ENCODE measurements around the gene CHIA.
"Not testable (repeated sequence)": the region's sequence is repeated elsewhere in the genome, so short reads cannot be mapped to it uniquely, and the experiment has no call there.

CHIA gene

DNA sequence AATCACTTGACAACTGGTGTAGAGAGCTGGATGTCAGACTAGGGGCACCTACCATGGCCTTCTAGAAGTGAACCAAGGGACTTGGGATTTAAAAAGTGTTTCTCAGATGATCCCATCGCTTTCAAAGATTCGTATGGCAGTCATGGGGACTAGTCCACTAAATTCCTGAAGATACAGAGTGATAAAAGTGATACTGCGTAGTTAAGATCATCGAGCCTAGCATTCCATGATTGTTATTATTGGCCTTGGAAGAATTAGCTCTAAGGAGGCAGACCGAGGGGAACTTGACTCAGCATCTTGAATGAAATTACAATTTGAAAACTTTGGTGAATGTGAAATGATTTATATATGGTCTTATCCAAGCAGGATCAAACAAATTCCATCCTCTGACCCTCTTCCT lies 1.3 kb upstream of the CHIA start:
- Histone ChIP-seq H3K4me1 (ENCODE audit: control insufficient read depth, insufficient read depth, low read length) (no peaks in the 10 kb centered on the region), H3K9ac (ENCODE audit: low read depth, low read length) (no peak overlapping the region), H3K9me3 (ENCODE audit: control insufficient read depth, insufficient read depth, low read length) (no peaks in the 10 kb centered on the region), H3K4me3 (ENCODE audit: low read depth, low read length) (no peak overlapping the region), H3K27me3 (ENCODE audit: control insufficient read depth, insufficient read depth, low read length) (no peaks in the 10 kb centered on the region), H3K36me3 (ENCODE audit: control insufficient read depth, insufficient read depth, low read length) (no peaks in the 10 kb centered on the region)

DNA sequence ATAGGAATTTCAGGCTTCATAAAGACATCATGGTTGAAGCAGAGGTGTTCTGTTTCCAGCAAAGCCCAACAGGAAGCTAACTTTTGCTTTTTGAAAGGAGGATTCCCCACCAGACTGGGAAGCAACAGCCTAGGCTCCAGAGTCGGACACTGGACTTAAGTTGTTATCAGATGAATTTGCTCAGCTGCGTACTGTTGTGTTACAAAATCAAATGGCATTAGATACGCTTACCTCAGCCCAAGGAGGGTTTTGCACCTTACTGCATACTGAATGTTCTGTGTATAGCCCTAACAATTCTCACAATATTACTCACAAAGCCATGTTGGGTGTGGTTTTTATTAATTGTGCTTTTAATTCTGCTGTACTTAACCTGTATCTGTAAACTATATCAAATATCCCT lies 547 bp upstream of the CHIA start:
- no peaks in the 10 kb centered on the region for H3K36me3 ChIP-seq (ENCODE audit: control insufficient read depth, insufficient read depth, low read length)
- no peak overlapping the region for H3K9ac ChIP-seq (ENCODE audit: low read depth, low read length)
- H3K27me3 ChIP-seq (ENCODE audit: control insufficient read depth, insufficient read depth, low read length), result no peaks in the 10 kb centered on the region
- H3K9me3 ChIP-seq (ENCODE audit: control insufficient read depth, insufficient read depth, low read length), result no peaks in the 10 kb centered on the region
- no peaks in the 10 kb centered on the region for H3K4me1 ChIP-seq (ENCODE audit: control insufficient read depth, insufficient read depth, low read length)
- no peak overlapping the region for H3K4me3 ChIP-seq (ENCODE audit: low read depth, low read length)

DNA sequence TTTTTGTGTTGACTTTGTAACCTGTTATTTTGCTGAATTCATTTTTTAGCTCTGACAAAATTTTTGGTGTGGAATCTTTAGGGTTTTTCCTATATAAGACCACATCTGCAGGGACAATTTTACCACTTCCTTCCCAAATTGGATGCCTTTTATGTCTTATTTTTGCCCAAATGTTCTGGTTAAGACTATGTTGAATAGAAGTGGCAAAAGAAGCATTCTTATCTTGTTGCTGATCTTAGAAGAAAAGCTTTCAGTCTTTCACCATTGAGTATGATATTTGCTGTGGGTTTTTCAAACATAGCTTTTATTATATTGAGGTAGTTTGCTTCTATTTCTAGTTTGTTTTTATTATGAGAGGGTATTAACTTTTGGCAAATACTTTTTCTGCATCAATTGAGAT lies 3.7 kb downstream of the CHIA start:
- Histone ChIP-seq H3K36me3 (ENCODE audit: control insufficient read depth, insufficient read depth, low read length) (no peaks in the 10 kb centered on the region), H3K27me3 (ENCODE audit: control insufficient read depth, insufficient read depth, low read length) (no peaks in the 10 kb centered on the region), H3K4me1 (ENCODE audit: control insufficient read depth, insufficient read depth, low read length) (no peaks in the 10 kb centered on the region)

DNA sequence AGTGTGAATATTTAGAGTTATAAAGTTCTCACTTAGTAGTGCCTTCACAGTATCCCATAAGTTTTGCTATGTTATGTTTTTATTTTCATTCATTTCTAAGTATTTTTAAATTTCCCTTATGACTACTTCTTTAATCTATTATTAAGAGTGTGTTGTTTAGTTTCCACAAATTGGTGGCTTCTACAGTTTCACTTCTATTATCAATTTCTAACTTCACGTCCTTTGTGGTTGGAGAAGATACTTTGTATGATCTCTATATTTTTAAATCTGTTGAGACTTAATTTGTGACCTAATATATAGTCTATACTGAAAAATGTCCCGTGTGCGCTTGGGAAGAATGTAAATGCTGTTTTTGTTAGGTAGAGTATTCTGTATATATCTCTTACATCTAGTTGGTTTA lies 11.7 kb downstream of the CHIA start:
- H3K9me3 ChIP-seq (ENCODE audit: control insufficient read depth, insufficient read depth, low read length), result no peaks in the 10 kb centered on the region
- H3K27me3 ChIP-seq (ENCODE audit: control insufficient read depth, insufficient read depth, low read length), result no peaks in the 10 kb centered on the region
- H3K4me1 ChIP-seq (ENCODE audit: control insufficient read depth, insufficient read depth, low read length), result peaks cover 5% of the 10 kb centered on the region
- H3K9ac ChIP-seq (ENCODE audit: low read depth, low read length), result no peak overlapping the region
- no peak overlapping the region for H3K4me3 ChIP-seq (ENCODE audit: low read depth, low read length)
- no peaks in the 10 kb centered on the region for H3K36me3 ChIP-seq (ENCODE audit: control insufficient read depth, insufficient read depth, low read length)

More for the DNA sequence above, 3.7 kb downstream of the CHIA start:
- Histone ChIP-seq H3K4me3 (ENCODE audit: low read depth, low read length) (no peak overlapping the region), H3K9me3 (ENCODE audit: control insufficient read depth, insufficient read depth, low read length) (peaks cover 3% of the 10 kb centered on the region), H3K9ac (ENCODE audit: low read depth, low read length) (no peak overlapping the region)

DNA sequence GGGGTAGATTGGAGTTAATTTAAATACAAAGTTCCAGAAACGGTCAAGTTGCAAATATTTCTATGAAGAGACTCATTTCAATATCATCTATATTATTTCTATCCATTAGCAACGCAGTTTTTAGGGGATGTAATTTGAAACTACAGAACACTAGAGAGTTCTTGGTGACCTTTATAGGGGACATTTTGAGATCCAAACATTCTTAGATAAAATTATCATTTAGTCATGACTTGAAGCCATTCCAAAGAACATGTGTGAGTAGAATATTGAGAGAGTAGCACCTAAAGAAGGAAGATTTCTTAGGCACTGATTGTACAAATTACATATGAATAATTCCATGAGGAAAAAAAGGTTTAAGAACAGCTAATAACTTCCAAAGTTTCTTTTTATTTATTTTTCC lies 19.0 kb downstream of the CHIA start:
- Histone ChIP-seq H3K4me3 (ENCODE audit: low read depth, low read length) (no peak overlapping the region), H3K27me3 (ENCODE audit: control insufficient read depth, insufficient read depth, low read length) (no peaks in the 10 kb centered on the region), H3K36me3 (ENCODE audit: control insufficient read depth, insufficient read depth, low read length) (no peaks in the 10 kb centered on the region), H3K9ac (ENCODE audit: low read depth, low read length) (no peak overlapping the region), H3K4me1 (ENCODE audit: control insufficient read depth, insufficient read depth, low read length) (peaks cover 5% of the 10 kb centered on the region), H3K9me3 (ENCODE audit: control insufficient read depth, insufficient read depth, low read length) (no peaks in the 10 kb centered on the region)

DNA sequence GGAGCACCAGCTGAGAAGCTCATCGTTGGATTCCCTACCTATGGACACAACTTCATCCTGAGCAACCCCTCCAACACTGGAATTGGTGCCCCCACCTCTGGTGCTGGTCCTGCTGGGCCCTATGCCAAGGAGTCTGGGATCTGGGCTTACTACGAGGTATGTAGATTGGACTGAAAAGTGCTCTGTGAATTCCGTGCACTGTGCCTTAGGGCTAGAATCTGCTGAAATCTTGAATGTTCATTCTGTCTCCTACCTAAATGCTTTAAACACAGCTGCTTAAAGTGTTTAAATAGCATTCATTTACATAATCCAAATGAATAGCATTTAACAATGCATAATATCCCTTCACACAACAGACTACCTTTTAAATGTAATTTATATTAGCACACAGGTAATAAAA lies 27.9 kb downstream of the CHIA start:
- Histone ChIP-seq H3K4me3 (ENCODE audit: low read depth, low read length) (no peak overlapping the region), H3K4me1 (ENCODE audit: control insufficient read depth, insufficient read depth, low read length) (no peaks in the 10 kb centered on the region), H3K27me3 (ENCODE audit: control insufficient read depth, insufficient read depth, low read length) (no peaks in the 10 kb centered on the region), H3K9ac (ENCODE audit: low read depth, low read length) (no peak overlapping the region), H3K36me3 (ENCODE audit: control insufficient read depth, insufficient read depth, low read length) (no peaks in the 10 kb centered on the region), H3K9me3 (ENCODE audit: control insufficient read depth, insufficient read depth, low read length) (no peaks in the 10 kb centered on the region)

DNA sequence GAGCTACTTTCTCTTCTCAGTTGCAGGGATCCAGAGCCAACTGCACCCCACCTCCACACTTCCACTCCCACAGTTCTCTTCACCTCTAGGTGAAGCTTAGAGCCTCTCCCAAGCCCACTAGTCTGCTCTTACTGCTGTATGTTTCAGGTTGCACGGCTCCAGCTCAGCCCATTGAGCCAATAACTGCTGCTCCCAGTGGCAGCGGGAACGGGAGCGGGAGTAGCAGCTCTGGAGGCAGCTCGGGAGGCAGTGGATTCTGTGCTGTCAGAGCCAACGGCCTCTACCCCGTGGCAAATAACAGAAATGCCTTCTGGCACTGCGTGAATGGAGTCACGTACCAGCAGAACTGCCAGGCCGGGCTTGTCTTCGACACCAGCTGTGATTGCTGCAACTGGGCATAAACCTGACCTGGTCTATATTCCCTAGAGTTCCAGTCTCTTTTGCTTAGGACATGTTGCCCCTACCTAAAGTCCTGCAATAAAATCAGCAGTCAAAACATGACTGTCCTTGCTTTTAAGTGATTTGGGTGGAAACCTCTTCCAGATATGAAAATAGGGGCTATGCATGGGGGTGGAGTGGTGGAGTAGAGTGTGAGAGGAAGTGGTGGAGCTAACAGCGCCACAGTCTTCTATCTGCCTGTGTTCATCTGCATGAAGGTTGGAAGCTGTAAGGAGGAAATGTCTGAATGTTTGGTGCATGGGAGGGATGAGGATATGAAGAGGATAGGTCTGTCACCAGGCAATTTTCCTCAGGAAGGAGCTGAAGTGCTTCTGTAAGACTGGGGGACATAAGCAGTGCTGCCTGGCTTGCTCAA lies 29.6 kb downstream of the CHIA start:
- H3K4me1 ChIP-seq (ENCODE audit: control insufficient read depth, insufficient read depth, low read length), result no peaks in the 10 kb centered on the region
- no peaks in the 10 kb centered on the region for H3K27me3 ChIP-seq (ENCODE audit: control insufficient read depth, insufficient read depth, low read length)
- H3K36me3 ChIP-seq (ENCODE audit: control insufficient read depth, insufficient read depth, low read length), result no peaks in the 10 kb centered on the region
- H3K4me3 ChIP-seq (ENCODE audit: low read depth, low read length), result no peak overlapping the region
- no peak overlapping the region for H3K9ac ChIP-seq (ENCODE audit: low read depth, low read length)
- no peaks in the 10 kb centered on the region for H3K9me3 ChIP-seq (ENCODE audit: control insufficient read depth, insufficient read depth, low read length)

DNA sequence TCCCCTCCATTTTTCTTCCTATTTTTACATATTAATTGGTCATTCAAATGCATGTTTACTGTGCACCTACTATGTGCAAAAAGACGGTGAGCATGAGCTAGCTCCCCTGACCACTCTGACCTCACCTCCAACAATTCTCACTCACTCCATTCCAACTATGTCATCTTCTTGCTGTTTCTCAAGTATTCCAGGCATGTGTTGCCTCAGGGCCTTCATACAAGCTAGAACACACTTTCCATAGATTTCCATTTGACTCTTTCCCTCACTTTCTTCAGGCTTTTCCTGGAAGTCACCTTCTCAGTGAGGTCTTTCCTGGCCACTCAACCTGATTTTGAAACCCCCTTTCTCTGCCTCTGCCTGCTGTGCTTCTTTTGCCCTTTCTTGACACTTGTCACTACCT lies 32.6 kb downstream of the CHIA start:
- Histone ChIP-seq H3K36me3 (ENCODE audit: control insufficient read depth, insufficient read depth, low read length) (no peaks in the 10 kb centered on the region), H3K9ac (ENCODE audit: low read depth, low read length) (no peak overlapping the region), H3K4me1 (ENCODE audit: control insufficient read depth, insufficient read depth, low read length) (no peaks in the 10 kb centered on the region), H3K27me3 (ENCODE audit: control insufficient read depth, insufficient read depth, low read length) (no peaks in the 10 kb centered on the region), H3K9me3 (ENCODE audit: control insufficient read depth, insufficient read depth, low read length) (no peaks in the 10 kb centered on the region), H3K4me3 (ENCODE audit: low read depth, low read length) (no peak overlapping the region)

DNA sequence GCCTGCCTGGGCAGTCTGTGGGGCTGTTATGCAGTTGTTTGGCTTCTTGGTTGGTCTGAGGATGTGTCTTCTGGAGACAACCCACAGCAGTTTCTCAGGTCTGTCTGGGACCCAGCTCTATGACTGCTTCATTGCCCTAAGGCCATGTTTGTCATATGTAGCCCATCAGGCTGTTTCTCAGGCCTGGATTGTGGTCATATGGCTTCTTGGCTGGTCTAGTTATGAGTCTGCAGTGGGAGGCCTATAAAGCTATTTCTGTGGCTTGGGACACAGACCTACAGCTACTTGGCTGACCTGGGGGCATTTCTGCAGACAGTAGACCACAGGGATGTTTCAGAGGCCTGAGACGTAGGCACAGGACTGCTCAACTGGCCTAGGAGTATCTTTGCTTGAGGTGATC lies 41.5 kb downstream of the CHIA start:
- Histone ChIP-seq H3K36me3 (ENCODE audit: control insufficient read depth, insufficient read depth, low read length) (no peaks in the 10 kb centered on the region), H3K4me3 (ENCODE audit: low read depth, low read length) (no peak overlapping the region), H3K9me3 (ENCODE audit: control insufficient read depth, insufficient read depth, low read length) (peaks cover 2% of the 10 kb centered on the region), H3K4me1 (ENCODE audit: control insufficient read depth, insufficient read depth, low read length) (no peaks in the 10 kb centered on the region), H3K27me3 (ENCODE audit: control insufficient read depth, insufficient read depth, low read length) (no peaks in the 10 kb centered on the region), H3K9ac (ENCODE audit: low read depth, low read length) (no peak overlapping the region)

DNA sequence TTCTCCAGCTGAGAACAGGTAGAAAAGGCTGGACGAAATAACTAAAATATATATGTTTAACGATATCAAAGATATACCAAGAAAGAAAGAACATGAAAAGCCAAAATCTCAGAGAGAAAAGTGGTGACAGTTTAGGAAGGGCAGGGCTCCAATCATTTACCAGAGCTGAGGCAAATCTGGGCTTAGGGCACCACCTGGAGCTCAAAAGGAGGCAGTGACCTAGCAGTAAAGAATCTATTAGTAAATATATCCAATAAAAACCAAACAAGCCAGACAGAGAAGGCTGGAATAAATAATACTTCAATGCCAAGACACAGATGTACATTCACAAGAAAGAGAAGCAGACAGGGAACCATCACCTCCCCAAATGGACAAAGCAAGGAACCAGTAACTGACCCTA lies 43.5 kb downstream of the CHIA start:
- Histone ChIP-seq H3K4me1 (ENCODE audit: control insufficient read depth, insufficient read depth, low read length) (no peaks in the 10 kb centered on the region), H3K9me3 (ENCODE audit: control insufficient read depth, insufficient read depth, low read length) (no peaks in the 10 kb centered on the region), H3K36me3 (ENCODE audit: control insufficient read depth, insufficient read depth, low read length) (no peaks in the 10 kb centered on the region), H3K4me3 (ENCODE audit: low read depth, low read length) (no peak overlapping the region), H3K9ac (ENCODE audit: low read depth, low read length) (no peak overlapping the region), H3K27me3 (ENCODE audit: control insufficient read depth, insufficient read depth, low read length) (no peaks in the 10 kb centered on the region)

DNA sequence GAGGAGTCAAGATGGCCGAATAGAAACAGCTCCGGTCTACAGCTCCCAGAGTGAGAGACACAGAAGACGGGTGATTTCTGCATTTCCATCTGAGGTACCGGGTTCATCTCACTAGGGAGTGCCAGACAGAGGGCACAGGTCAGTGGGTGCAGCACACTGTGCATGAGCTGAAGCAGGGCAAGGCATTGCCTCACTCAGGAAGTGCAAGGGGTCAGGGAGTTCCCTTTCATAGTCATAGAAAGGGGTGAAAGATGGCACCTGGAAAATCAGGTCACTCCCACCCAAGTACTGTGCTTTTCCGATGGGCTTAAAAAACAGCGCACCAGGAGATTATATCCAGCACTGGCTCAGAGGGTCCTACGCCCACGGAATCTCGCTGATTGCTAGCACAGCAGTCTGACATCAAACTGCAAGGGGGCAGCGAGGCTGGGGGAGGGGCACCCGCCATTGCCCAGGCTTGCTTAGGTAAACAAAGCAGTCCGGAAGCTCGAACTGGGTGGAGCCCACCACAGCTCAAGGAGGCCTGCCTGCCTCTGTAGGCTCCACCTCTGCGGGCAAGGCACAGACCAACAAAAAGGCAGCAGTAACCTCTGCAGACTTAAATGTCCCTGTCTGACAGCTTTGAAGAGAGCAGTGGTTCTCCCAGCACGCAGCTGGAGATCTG lies 44.7 kb downstream of the CHIA start:
- not testable (repeated sequence) for H3K9ac ChIP-seq (ENCODE audit: low read depth, low read length); H3K27me3 ChIP-seq (ENCODE audit: control insufficient read depth, insufficient read depth, low read length); H3K36me3 ChIP-seq (ENCODE audit: control insufficient read depth, insufficient read depth, low read length); H3K4me3 ChIP-seq (ENCODE audit: low read depth, low read length); H3K4me1 ChIP-seq (ENCODE audit: control insufficient read depth, insufficient read depth, low read length); H3K9me3 ChIP-seq (ENCODE audit: control insufficient read depth, insufficient read depth, low read length)

DNA sequence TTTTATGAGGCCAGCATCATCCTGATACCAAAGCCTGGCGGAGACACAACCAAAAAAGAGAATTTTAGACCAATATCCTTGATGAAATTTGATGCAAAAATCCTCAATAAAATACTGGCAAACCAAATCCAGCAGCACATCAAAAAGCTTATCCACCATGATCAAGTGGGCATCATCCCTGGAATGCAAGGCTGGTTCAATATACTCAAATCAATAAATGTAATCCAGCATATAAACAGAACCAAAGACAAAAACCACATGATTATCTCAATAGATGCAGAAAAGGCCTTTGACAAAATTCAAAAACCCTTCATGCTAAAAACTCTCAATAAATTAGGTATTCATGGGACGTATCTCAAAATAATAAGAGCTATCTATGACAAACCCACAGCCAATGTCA lies 48.2 kb downstream of the CHIA start:
- H3K36me3 ChIP-seq (ENCODE audit: control insufficient read depth, insufficient read depth, low read length); H3K9ac ChIP-seq (ENCODE audit: low read depth, low read length); H3K4me1 ChIP-seq (ENCODE audit: control insufficient read depth, insufficient read depth, low read length); H3K4me3 ChIP-seq (ENCODE audit: low read depth, low read length); H3K9me3 ChIP-seq (ENCODE audit: control insufficient read depth, insufficient read depth, low read length); H3K27me3 ChIP-seq (ENCODE audit: control insufficient read depth, insufficient read depth, low read length): not testable (repeated sequence)
